ENCODE data around the gene CFAP45. TPM values are rescaled to one million over a fixed set of nuclear protein-coding genes. Genes with fewer than 3 reads are reported as not detected.
A peak's percentile ranks its signal among the peaks of the same experiment; 100 is the strongest.

The CFAP45 gene
- total and polyA plus RNA-seq, 9 donors, result 0.18 to 0.54 (median 0.43) TPM

GRCh38 chr1:159853417-159854115, 46.4 kb downstream of the CFAP45 start:
- Histone ChIP-seq H3K4me3 (ENCODE audit: low read length) (peak overlapping the region; percentile 80), H3K4me1 (ENCODE audit: control insufficient read depth, insufficient read depth, low read length) (peaks cover 14% of the 10 kb centered on the region), H3K27me3 (ENCODE audit: control insufficient read depth, insufficient read depth, low read length) (no peaks in the 10 kb centered on the region), H3K27ac (ENCODE audit: low read length) (peak overlapping the region; percentile 83), H3K9me3 (replicated peaks; ENCODE audit: control insufficient read depth, low read depth, low read length) (no peaks in the 10 kb centered on the region), H3K36me3 (ENCODE audit: control insufficient read depth, insufficient read depth, low read length) (peaks cover 4% of the 10 kb centered on the region)
- DNase-seq, result peak; percentile 27
- WGBS (ENCODE audit: insufficient coverage), result no CpG with 5 or more reads among the region's 6 CpGs

- Histone ChIP-seq H3K4me1 (ENCODE audit: control insufficient read depth, insufficient read depth, low read length) (peaks cover 14% of the 10 kb centered on the region), H3K9me3 (replicated peaks; ENCODE audit: control insufficient read depth, low read depth, low read length) (no peaks in the 10 kb centered on the region), H3K36me3 (ENCODE audit: control insufficient read depth, insufficient read depth, low read length) (peaks cover 1% of the 10 kb centered on the region), H3K27me3 (ENCODE audit: control insufficient read depth, insufficient read depth, low read length) (no peaks in the 10 kb centered on the region), H3K27ac (ENCODE audit: low read length) (no peak overlapping the region), H3K4me3 (ENCODE audit: low read length) (no peak overlapping the region)
- WGBS (ENCODE audit: insufficient coverage), result no CpG with 5 or more reads among the region's 1 CpG
- no peak for DNase-seq
These were observed 48.6 kb downstream of the CFAP45 start for GRCh38 chr1:159851407-159851806.

GRCh38 chr1:159849626-159850366, 50.2 kb downstream of the CFAP45 start:
- no peak overlapping the region for H3K27ac ChIP-seq (ENCODE audit: low read length)
- H3K9me3 ChIP-seq (replicated peaks; ENCODE audit: control insufficient read depth, low read depth, low read length), result no peaks in the 10 kb centered on the region
- H3K27me3 ChIP-seq (ENCODE audit: control insufficient read depth, insufficient read depth, low read length), result no peaks in the 10 kb centered on the region
- no CpG with 5 or more reads among the region's 2 CpGs for WGBS (ENCODE audit: insufficient coverage)
- no peak overlapping the region for H3K4me3 ChIP-seq (ENCODE audit: low read length)
- H3K4me1 ChIP-seq (ENCODE audit: control insufficient read depth, insufficient read depth, low read length), result peaks cover 8% of the 10 kb centered on the region
- no peaks in the 10 kb centered on the region for H3K36me3 ChIP-seq (ENCODE audit: control insufficient read depth, insufficient read depth, low read length)
- DNase-seq, result no peak

- no peaks in the 10 kb centered on the region for H3K9me3 ChIP-seq (replicated peaks; ENCODE audit: control insufficient read depth, low read depth, low read length)
- no peaks in the 10 kb centered on the region for H3K36me3 ChIP-seq (ENCODE audit: control insufficient read depth, insufficient read depth, low read length)
- peaks cover under 1% of the 10 kb centered on the region for H3K4me1 ChIP-seq (ENCODE audit: control insufficient read depth, insufficient read depth, low read length)
- no peak overlapping the region for H3K27ac ChIP-seq (ENCODE audit: low read length)
- 0% methylated on average over 1 of the region's 3 CpGs for WGBS (ENCODE audit: insufficient coverage)
- no peak for DNase-seq
- no peaks in the 10 kb centered on the region for H3K27me3 ChIP-seq (ENCODE audit: control insufficient read depth, insufficient read depth, low read length)
- H3K4me3 ChIP-seq (ENCODE audit: low read length), result no peak overlapping the region
These were observed 51.6 kb downstream of the CFAP45 start for GRCh38 chr1:159848326-159848725.

GRCh38 chr1:159847231-159847630, 52.7 kb downstream of the CFAP45 start:
- WGBS (ENCODE audit: insufficient coverage), result 52% methylated on average over 3 of the region's 4 CpGs
- no peak overlapping the region for H3K4me3 ChIP-seq (ENCODE audit: low read length)
- no peaks in the 10 kb centered on the region for H3K27me3 ChIP-seq (ENCODE audit: control insufficient read depth, insufficient read depth, low read length)
- H3K9me3 ChIP-seq (replicated peaks; ENCODE audit: control insufficient read depth, low read depth, low read length), result no peaks in the 10 kb centered on the region
- no peak overlapping the region for H3K27ac ChIP-seq (ENCODE audit: low read length)
- DNase-seq, result no peak
- no peaks in the 10 kb centered on the region for H3K36me3 ChIP-seq (ENCODE audit: control insufficient read depth, insufficient read depth, low read length)
- no peaks in the 10 kb centered on the region for H3K4me1 ChIP-seq (ENCODE audit: control insufficient read depth, insufficient read depth, low read length)

- Histone ChIP-seq H3K27ac (ENCODE audit: low read length) (no peak overlapping the region), H3K4me1 (ENCODE audit: control insufficient read depth, insufficient read depth, low read length) (peaks cover 8% of the 10 kb centered on the region), H3K4me3 (ENCODE audit: low read length) (no peak overlapping the region), H3K9me3 (replicated peaks; ENCODE audit: control insufficient read depth, low read depth, low read length) (no peaks in the 10 kb centered on the region), H3K36me3 (ENCODE audit: control insufficient read depth, insufficient read depth, low read length) (no peaks in the 10 kb centered on the region), H3K27me3 (ENCODE audit: control insufficient read depth, insufficient read depth, low read length) (no peaks in the 10 kb centered on the region)
- no peak for DNase-seq
- WGBS (ENCODE audit: insufficient coverage), result 58% methylated on average over 9 of the region's 13 CpGs
These were observed 54.0 kb downstream of the CFAP45 start for GRCh38 chr1:159845751-159846629.

GRCh38 chr1:159843459-159843858, 56.5 kb downstream of the CFAP45 start:
- no peak for DNase-seq
- whole genome bisulfite sequencing (ENCODE audit: insufficient coverage), result 83% methylated on average over 4 of the region's 4 CpGs
- Histone ChIP-seq H3K27me3 (ENCODE audit: control insufficient read depth, insufficient read depth, low read length) (no peaks in the 10 kb centered on the region), H3K9me3 (replicated peaks; ENCODE audit: control insufficient read depth, low read depth, low read length) (no peaks in the 10 kb centered on the region), H3K27ac (ENCODE audit: low read length) (no peak overlapping the region), H3K36me3 (ENCODE audit: control insufficient read depth, insufficient read depth, low read length) (no peaks in the 10 kb centered on the region), H3K4me1 (ENCODE audit: control insufficient read depth, insufficient read depth, low read length) (peaks cover 8% of the 10 kb centered on the region), H3K4me3 (ENCODE audit: low read length) (no peak overlapping the region)

- WGBS (ENCODE audit: insufficient coverage), result 35% methylated on average over 2 of the region's 2 CpGs
- no peaks in the 10 kb centered on the region for H3K27me3 ChIP-seq (ENCODE audit: control insufficient read depth, insufficient read depth, low read length)
- H3K27ac ChIP-seq (ENCODE audit: low read length), result peak overlapping the region; percentile 55
- peaks cover 8% of the 10 kb centered on the region for H3K4me1 ChIP-seq (ENCODE audit: control insufficient read depth, insufficient read depth, low read length)
- no peaks in the 10 kb centered on the region for H3K9me3 ChIP-seq (replicated peaks; ENCODE audit: control insufficient read depth, low read depth, low read length)
- no peaks in the 10 kb centered on the region for H3K36me3 ChIP-seq (ENCODE audit: control insufficient read depth, insufficient read depth, low read length)
- DNase-seq, result peak; percentile 71
- no peak overlapping the region for H3K4me3 ChIP-seq (ENCODE audit: low read length)
These were observed 58.2 kb downstream of the CFAP45 start for GRCh38 chr1:159841749-159842148.

- no CpG with 5 or more reads among the region's 5 CpGs for WGBS (ENCODE audit: insufficient coverage)
- Histone ChIP-seq H3K4me3 (ENCODE audit: low read length) (no peak overlapping the region), H3K27ac (ENCODE audit: low read length) (no peak overlapping the region), H3K9me3 (replicated peaks; ENCODE audit: control insufficient read depth, low read depth, low read length) (no peaks in the 10 kb centered on the region), H3K36me3 (ENCODE audit: control insufficient read depth, insufficient read depth, low read length) (no peaks in the 10 kb centered on the region), H3K27me3 (ENCODE audit: control insufficient read depth, insufficient read depth, low read length) (no peaks in the 10 kb centered on the region), H3K4me1 (ENCODE audit: control insufficient read depth, insufficient read depth, low read length) (peaks cover 8% of the 10 kb centered on the region)
- DNase-seq, result no peak
These were observed 60.7 kb downstream of the CFAP45 start for GRCh38 chr1:159839116-159839849.
